ENCODE data around the gene LRCOL1.
A peak's percentile ranks its signal among the peaks of the same experiment; 100 is the strongest.

The LRCOL1 gene

GRCh38 chr12:132642846-132643835 is 32.8 kb upstream of the LRCOL1 start:
- ChIA-PET CTCF (no interaction called here), POLR2A (no interaction called here)
- TF ChIP-seq NFRKB (IDR thresholded peaks at IDR 0.05) (no peak), L3MBTL2 (conservative IDR thresholded peaks at IDR 0.05) (no peak), FOXA1 (IDR thresholded peaks at IDR 0.05) (no peak), ELF4 (IDR thresholded peaks at IDR 0.05) (no peak), LEF1 (IDR thresholded peaks at IDR 0.05; ENCODE audit: borderline replicate concordance) (no peak), FOXM1 (IDR thresholded peaks at IDR 0.05; ENCODE audit: borderline replicate concordance) (no peak), ZNF384 (IDR thresholded peaks at IDR 0.05) (no peak), ARNT (IDR thresholded peaks at IDR 0.05) (no peak), PKNOX1 (IDR thresholded peaks at IDR 0.05) (no peak), CTBP1 (IDR thresholded peaks at IDR 0.05; ENCODE audit: borderline replicate concordance) (no peak), SUZ12 (IDR thresholded peaks at IDR 0.05) (no peak), TARDBP (IDR thresholded peaks at IDR 0.05) (no peak), HDGF (IDR thresholded peaks at IDR 0.05; ENCODE audit: borderline replicate concordance) (no peak), FOXK2 (IDR thresholded peaks at IDR 0.05) (no peak), BHLHE40 (IDR thresholded peaks at IDR 0.05; ENCODE audit: borderline replicate concordance) (no peak)
- DNase-seq (ENCODE audit: extremely low spot score), result no peak

- no peak for DNase-seq (ENCODE audit: extremely low spot score)
- no peak for TF ChIP-seq FOXK2 (IDR thresholded peaks at IDR 0.05)
- TF ChIP-seq L3MBTL2 (conservative IDR thresholded peaks at IDR 0.05), result no peak
- no peak for TF ChIP-seq ELF4 (IDR thresholded peaks at IDR 0.05)
- no peak for TF ChIP-seq ZNF384 (IDR thresholded peaks at IDR 0.05)
- TF ChIP-seq FOXM1 (IDR thresholded peaks at IDR 0.05; ENCODE audit: borderline replicate concordance), result no peak
- TF ChIP-seq FOXA1 (IDR thresholded peaks at IDR 0.05), result no peak
- TF ChIP-seq CTBP1 (IDR thresholded peaks at IDR 0.05; ENCODE audit: borderline replicate concordance), result no peak
- no peak for TF ChIP-seq LEF1 (IDR thresholded peaks at IDR 0.05; ENCODE audit: borderline replicate concordance)
- no peak for TF ChIP-seq HDGF (IDR thresholded peaks at IDR 0.05; ENCODE audit: borderline replicate concordance)
- no peak for TF ChIP-seq ARNT (IDR thresholded peaks at IDR 0.05)
- no peak for TF ChIP-seq SP1 (IDR thresholded peaks at IDR 0.05)
- no peak for TF ChIP-seq BHLHE40 (IDR thresholded peaks at IDR 0.05; ENCODE audit: borderline replicate concordance)
- TF ChIP-seq PKNOX1 (IDR thresholded peaks at IDR 0.05), result no peak
- no peak for TF ChIP-seq TARDBP (IDR thresholded peaks at IDR 0.05)
- no peak for TF ChIP-seq NFRKB (IDR thresholded peaks at IDR 0.05)
- no peak for TF ChIP-seq SUZ12 (IDR thresholded peaks at IDR 0.05)
- POLR2A ChIA-PET, result no interaction called here
- CTCF ChIA-PET, result no interaction called here
These were observed 31.6 kb upstream of the LRCOL1 start for GRCh38 chr12:132641811-132642650.

GRCh38 chr12:132640936-132641335 is 30.6 kb upstream of the LRCOL1 start:
- ChIA-PET CTCF (no interaction called here), POLR2A (no interaction called here)
- DNase-seq (ENCODE audit: extremely low spot score), result no peak
- TF ChIP-seq TARDBP (IDR thresholded peaks at IDR 0.05) (no peak), SP1 (IDR thresholded peaks at IDR 0.05) (no peak), CTBP1 (IDR thresholded peaks at IDR 0.05; ENCODE audit: borderline replicate concordance) (no peak), ZNF384 (IDR thresholded peaks at IDR 0.05) (no peak), BHLHE40 (IDR thresholded peaks at IDR 0.05; ENCODE audit: borderline replicate concordance) (no peak), LEF1 (IDR thresholded peaks at IDR 0.05; ENCODE audit: borderline replicate concordance) (no peak), SUZ12 (IDR thresholded peaks at IDR 0.05) (no peak), FOXM1 (IDR thresholded peaks at IDR 0.05; ENCODE audit: borderline replicate concordance) (no peak), HDGF (IDR thresholded peaks at IDR 0.05; ENCODE audit: borderline replicate concordance) (no peak), FOXK2 (IDR thresholded peaks at IDR 0.05) (no peak)

- TF ChIP-seq L3MBTL2 (conservative IDR thresholded peaks at IDR 0.05) (no peak), NFRKB (IDR thresholded peaks at IDR 0.05) (no peak), CTBP1 (IDR thresholded peaks at IDR 0.05; ENCODE audit: borderline replicate concordance) (no peak), LEF1 (IDR thresholded peaks at IDR 0.05; ENCODE audit: borderline replicate concordance) (no peak)
- CTCF ChIA-PET, result no interaction called here
- DNase-seq (ENCODE audit: extremely low spot score), result no peak
- POLR2A ChIA-PET, result no interaction called here
These were observed 29.7 kb upstream of the LRCOL1 start for GRCh38 chr12:132639956-132640520.

GRCh38 chr12:132638541-132639408 is 28.4 kb upstream of the LRCOL1 start:
- DNase-seq (ENCODE audit: extremely low spot score), result peak; percentile 74
- TF ChIP-seq CTBP1 (IDR thresholded peaks at IDR 0.05; ENCODE audit: borderline replicate concordance) (no peak), L3MBTL2 (conservative IDR thresholded peaks at IDR 0.05) (no peak), FOXA1 (IDR thresholded peaks at IDR 0.05) (no peak)
- ChIA-PET POLR2A (no interaction called here), CTCF (interaction anchor here (0.9 to 1.4 kb wide), 7 partner anchors 10 to 225 kb away, joined by 3 to 5 read pairs (median 4); no protein-coding TSS in a partner anchor)
